IMR-90 (cell line): Measurements from ENCODE around the gene AGPAT3. TPM values are rescaled to one million over a fixed set of nuclear protein-coding genes. Genes with fewer than 3 reads are reported as not detected.

Source experiments
- ATAC-seq: fragments of 200-7000 bp; cut with Tn5 transposase; 2 replicates; pipeline ENCODE4 v1.9.1; 2020; ENCODE audit warnings: low read depth, mild to moderate bottlenecking, moderate library complexity
- BruUV-seq: library from RNA; stranded (reverse); fragments of 400-500 nt; replicated peaks from 2 replicates; lab custom pipeline; 2021; lab: Mats Ljungman, UMichigan
- CTCF ChIA-PET: fragments of 300-600 bp; formaldehyde crosslinking; extraction: SDS; loops from one replicate; lab custom pipeline; 2021; ENCODE audit warnings: antibody characterized with exemption; lab: Yijun Ruan, JAX
- POLR2A ChIA-PET: fragments of 300-600 bp; sonication (Branson Sonifier 250); formaldehyde crosslinking; loops from one replicate; lab custom pipeline; 2022; ENCODE audit warnings: antibody characterized with exemption; ENCODE audit not compliant: unreplicated experiment; lab: Charles Lee
- DNase-seq: peaks from one replicate; pipeline ENCODE4 v3.0.0; 2013
- H2AFZ ChIP-seq: replicated peaks from 2 replicates; pipeline ENCODE3; 2013; ENCODE audit warnings: low read length, mild to moderate bottlenecking; ENCODE audit not compliant: poor library complexity
- H2AK5ac ChIP-seq: 2 replicates; pipeline ENCODE4 v1.6.1; 2013; ENCODE audit warnings: low read depth, low read length, inconsistent platforms
- H2AK9ac ChIP-seq: replicated peaks from 2 replicates; pipeline ENCODE3; 2013; ENCODE audit warnings: mild to moderate bottlenecking, low read depth, low read length, moderate library complexity; ENCODE audit not compliant: poor library complexity
- H2BK120ac ChIP-seq: 2 replicates; pipeline ENCODE4 v1.6.1; 2013; ENCODE audit warnings: low read depth, low read length, inconsistent platforms
- H2BK15ac ChIP-seq: 3 replicates; pipeline ENCODE4 v1.6.1; 2013; ENCODE audit warnings: low read depth, low read length, inconsistent platforms
- H2BK20ac ChIP-seq: 2 replicates; pipeline ENCODE4 v1.6.1; 2013; ENCODE audit warnings: low read depth, mild to moderate bottlenecking, inconsistent platforms, low read length, moderate library complexity
- H2BK5ac ChIP-seq: 2 replicates; pipeline ENCODE4 v1.6.1; 2013; ENCODE audit warnings: mild to moderate bottlenecking, low read depth, low read length, inconsistent platforms; ENCODE audit not compliant: poor library complexity, severe bottlenecking
- H3K14ac ChIP-seq: replicated peaks from 2 replicates; pipeline ENCODE4 v1.6.1; 2013; ENCODE audit warnings: low read depth, low read length, inconsistent platforms
- H3K18ac ChIP-seq: 2 replicates; pipeline ENCODE4 v1.6.1; 2013; ENCODE audit warnings: low read depth, low read length, control low read depth
- H3K23ac ChIP-seq: 2 replicates; pipeline ENCODE4 v1.6.1; 2013; ENCODE audit warnings: low read depth, low read length, inconsistent platforms
- H3K27ac ChIP-seq: 2 replicates; pipeline ENCODE4 v1.5.1; 2013; ENCODE audit warnings: mild to moderate bottlenecking, control low read depth, low read length; ENCODE audit not compliant: insufficient read depth
- H3K27me3 ChIP-seq: 2 replicates; pipeline ENCODE4 v1.6.1; 2013; ENCODE audit warnings: low read length; ENCODE audit not compliant: control insufficient read depth, insufficient read depth
- H3K36me3 ChIP-seq: 2 replicates; pipeline ENCODE4 v1.6.1; 2013; ENCODE audit warnings: low read length, mixed read lengths; ENCODE audit not compliant: control insufficient read depth, insufficient read depth
- H3K4ac ChIP-seq: 2 replicates; pipeline ENCODE4 v1.6.1; 2013; ENCODE audit warnings: low read depth, low read length, inconsistent platforms
- H3K4me1 ChIP-seq: 2 replicates; pipeline ENCODE4 v1.6.1; 2013; ENCODE audit warnings: low read length, mixed read lengths; ENCODE audit not compliant: control insufficient read depth, insufficient read depth
- H3K4me2 ChIP-seq: 2 replicates; pipeline ENCODE4 v1.6.1; 2013; ENCODE audit warnings: low read depth, mild to moderate bottlenecking, control low read depth, low read length, moderate library complexity
- H3K4me3 ChIP-seq: 2 replicates; pipeline ENCODE4 v1.5.1; 2013; ENCODE audit warnings: low read depth, mild to moderate bottlenecking, control low read depth, low read length, moderate library complexity; ENCODE audit not compliant: insufficient read depth
- H3K56ac ChIP-seq: 2 replicates; pipeline ENCODE4 v1.6.1; 2013; ENCODE audit warnings: low read length, inconsistent platforms; ENCODE audit not compliant: insufficient read depth; ENCODE audit errors: extremely low read depth
- H3K79me1 ChIP-seq, 2 experiments: 2 replicates each; pipeline ENCODE4 v1.6.1; 2013; ENCODE audit warnings: low read length in 2 of 2, inconsistent platforms in 1 of 2, low read depth in 1 of 2
- H3K9ac ChIP-seq: 2 replicates; pipeline ENCODE4 v1.6.1; 2013; ENCODE audit warnings: low read depth, low read length, control low read depth
- H3K9me1 ChIP-seq: 2 replicates; pipeline ENCODE4 v1.6.1; 2013; ENCODE audit warnings: low read length, inconsistent platforms; ENCODE audit not compliant: insufficient read depth
- H3K9me3 ChIP-seq: 2 replicates; pipeline ENCODE4 v1.6.1; 2013; ENCODE audit warnings: low read length; ENCODE audit not compliant: control insufficient read depth, insufficient read depth
- H4K20me1 ChIP-seq: 2 replicates; pipeline ENCODE4 v1.6.1; 2013; ENCODE audit warnings: low read length, inconsistent platforms; ENCODE audit not compliant: insufficient read depth
- H4K5ac ChIP-seq: 2 replicates; pipeline ENCODE4 v1.6.1; 2013; ENCODE audit warnings: mild to moderate bottlenecking, low read depth, low read length, control low read depth
- H4K8ac ChIP-seq, 2 experiments: 2 replicates each; pipeline ENCODE4 v1.6.1; 2013; ENCODE audit warnings: low read depth in 2 of 2, low read length in 2 of 2, control low read depth in 1 of 2, inconsistent platforms in 1 of 2
- H4K91ac ChIP-seq: 2 replicates; pipeline ENCODE4 v1.6.1; 2013; ENCODE audit warnings: low read depth, low read length, inconsistent platforms; ENCODE audit not compliant: insufficient read depth
- BHLHE40 ChIP-seq: fragments of 150-350 bp; IDR thresholded peaks from 2 replicates; pipeline ENCODE4 v1.6.1; 2016; ENCODE audit warnings: mild to moderate bottlenecking, low read depth, low read length
- CEBPB ChIP-seq: IDR thresholded peaks from 2 replicates; pipeline ENCODE4 v1.6.1; 2012; ENCODE audit warnings: low read depth, low read length, improper control_type of control experiment
- CHD1 ChIP-seq: IDR thresholded peaks from 2 replicates; pipeline ENCODE4 v1.6.1; 2012; ENCODE audit warnings: low read depth, low read length, improper control_type of control experiment
- CTCF ChIP-seq: conservative IDR thresholded peaks from 2 replicates; pipeline ENCODE4 v1.5.1; 2012; ENCODE audit warnings: mild to moderate bottlenecking, low read depth, low read length, improper control_type of control experiment
- ELK1 ChIP-seq: fragments of 150-350 bp; IDR thresholded peaks from 2 replicates; pipeline ENCODE4 v1.6.1; 2016; ENCODE audit warnings: low read depth, mild to moderate bottlenecking, low read length, moderate library complexity, borderline replicate concordance
- FOS ChIP-seq: fragments of 150-350 bp; IDR thresholded peaks from 2 replicates; pipeline ENCODE4 v1.6.1; 2016; ENCODE audit warnings: low read depth, low read length
- MAFK ChIP-seq: IDR thresholded peaks from 2 replicates; pipeline ENCODE4 v1.6.1; 2012; ENCODE audit warnings: low read depth, low read length, improper control_type of control experiment
- MAZ ChIP-seq: IDR thresholded peaks from 2 replicates; pipeline ENCODE4 v1.6.1; 2012; ENCODE audit warnings: low read depth, mild to moderate bottlenecking, low read length, improper control_type of control experiment, moderate library complexity, borderline replicate concordance
- MXI1 ChIP-seq: IDR thresholded peaks from 2 replicates; pipeline ENCODE4 v1.6.1; 2012; ENCODE audit warnings: low read depth, mild to moderate bottlenecking, low read length, moderate library complexity, borderline replicate concordance
- NFE2L2 ChIP-seq: fragments of 150-350 bp; IDR thresholded peaks from 2 replicates; pipeline ENCODE4 v1.6.1; 2016; ENCODE audit warnings: low read depth, mild to moderate bottlenecking, low read length
- POLR2A ChIP-seq: IDR thresholded peaks from 2 replicates; pipeline ENCODE4 v1.6.1; 2012; ENCODE audit warnings: mild to moderate bottlenecking, low read depth, low read length
- RAD21 ChIP-seq: IDR thresholded peaks from 2 replicates; pipeline ENCODE4 v1.6.1; 2012; ENCODE audit warnings: low read length, improper control_type of control experiment
- RCOR1 ChIP-seq: IDR thresholded peaks from 2 replicates; pipeline ENCODE4 v1.6.1; 2012; ENCODE audit warnings: mild to moderate bottlenecking, low read length, improper control_type of control experiment; ENCODE audit not compliant: insufficient replicate concordance
- RFX5 ChIP-seq: IDR thresholded peaks from 2 replicates; pipeline ENCODE4 v1.8.0; 2012; ENCODE audit warnings: low read depth, mild to moderate bottlenecking, low read length, moderate library complexity
- SMC3 ChIP-seq: fragments of 150-350 bp; IDR thresholded peaks from 2 replicates; pipeline ENCODE4 v1.6.1; 2016; ENCODE audit warnings: low read depth, mild to moderate bottlenecking, antibody characterized with exemption, low read length, moderate library complexity
- WGBS, 2 experiments: methylation state at CpG; one replicate each; pipeline versions ENCODE4 v1.1.5 to v1.1.7; 2013; ENCODE audit warnings: missing lambda C conversion rate in 2 of 2; ENCODE audit not compliant: insufficient read length in 1 of 2; ENCODE audit errors: extremely low coverage in 2 of 2; 5-methylcytosine and 5-hydroxymethylcytosine counted together
- dilution Hi-C: fragments of 300-500 bp; cut with HindIII; formaldehyde crosslinking; loops from one replicate; pipeline ENCODE4 v1.14.3; 2018; ENCODE audit warnings: low sequenced_read_pairs; ENCODE audit not compliant: unreplicated experiment
- in situ Hi-C: fragments of 300-500 bp; cut with MboI; formaldehyde crosslinking; loops from 3 replicates; pipeline ENCODE4 v1.14.3; 2019; ENCODE audit warnings: low sequenced_read_pairs, inconsistent platforms, mixed read lengths
- intact Hi-C: fragments of 100-400 bp; cut with micrococcal nuclease; formaldehyde crosslinking; loops from 2 replicates; pipeline ENCODE4 v1.10.0; 2022
- polyA plus RNA-seq, 3 experiments: library from polyadenylated mRNA; depleted of rRNA; stranded (reverse); fragments of >200 nt; gene quantifications; 2 replicates each; pipeline ENCODE4 v1.2.3, GENCODE V29; 2012; ENCODE audit warnings: low replicate concordance in 1 of 3
- total RNA-seq: library from RNA; depleted of rRNA; stranded (reverse); fragments of >200 nt; gene quantifications from 2 replicates; pipeline ENCODE4 v1.2.3, GENCODE V29; 2012

Gene AGPAT3
- total and polyA plus RNA-seq, 2 of the 4 experiments (the other 2 are of a cell fraction), result 27.1 to 38.7 TPM

DNA sequence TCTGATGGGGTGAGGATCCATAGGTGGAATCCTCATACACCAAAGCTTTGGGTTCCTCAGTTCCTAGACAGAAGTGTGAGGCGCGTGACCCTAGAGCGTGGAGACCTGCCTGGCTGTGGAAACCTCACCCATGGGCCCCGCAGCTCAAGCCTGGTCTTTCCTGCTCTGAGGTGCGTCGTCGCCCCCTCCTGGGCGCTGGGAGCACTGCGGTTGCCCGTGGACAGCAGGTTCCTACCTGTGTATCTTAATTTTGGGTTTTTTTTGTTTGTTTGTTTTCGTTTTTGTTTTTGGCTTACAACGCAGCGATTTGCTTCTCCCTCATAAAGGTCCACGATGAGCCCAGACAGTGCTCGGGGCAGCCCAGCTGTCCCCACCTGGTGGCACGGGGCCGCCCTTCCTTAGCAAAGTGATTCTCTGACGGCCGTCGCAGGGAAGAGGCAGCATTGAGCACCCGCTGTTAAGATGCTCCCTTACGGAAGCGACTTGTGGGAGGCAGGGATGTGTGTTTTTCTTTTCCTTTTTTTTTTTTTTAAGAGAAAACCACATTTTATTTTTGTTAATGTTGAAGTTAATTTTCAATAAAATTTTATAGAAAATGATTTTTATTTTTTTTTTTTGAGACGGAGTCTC, 110.6 kb downstream of the AGPAT3 start (continued):
- TF ChIP-seq RAD21, result peak; percentile 83

DNA sequence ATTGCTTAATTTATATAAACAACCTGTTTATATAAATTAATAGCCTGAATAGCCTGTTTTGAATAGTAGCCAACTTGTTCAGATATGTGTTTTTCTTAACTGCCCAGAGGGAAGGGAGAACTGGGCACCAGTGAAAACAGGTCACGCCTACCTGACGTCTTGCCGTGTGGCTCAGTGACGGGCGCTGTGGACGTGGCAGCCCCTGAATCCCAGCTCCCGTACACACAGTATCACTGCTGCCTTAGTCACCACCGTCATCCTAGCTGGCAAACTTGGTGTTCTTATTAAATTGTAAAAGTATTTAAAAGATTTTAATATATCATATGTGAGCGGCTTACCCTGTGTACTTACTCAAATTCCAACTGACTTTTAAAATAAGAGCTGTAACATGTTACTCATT, 111.6 kb downstream of the AGPAT3 start:
- Histone ChIP-seq H2AK5ac (no peak overlapping the region), H3K4ac (no peak overlapping the region), H3K79me1 (peaks cover 0 to 8% of the 10 kb centered on the region in 2 experiments; a peak in 2 of 4 replicates), H3K18ac (no peak overlapping the region), H3K27ac (no peak overlapping the region), H3K9ac (no peak overlapping the region), H2AK9ac (no peak overlapping the region), H3K9me1 (peaks cover 5% of the 10 kb centered on the region), H3K9me3 (no peaks in the 10 kb centered on the region), H2BK15ac (no peak overlapping the region), H2BK20ac (no peak overlapping the region), H3K4me1 (peaks cover 2% of the 10 kb centered on the region; the same call in 1 of the 2 replicates), H2AFZ (no peak overlapping the region), H2BK120ac (no peak overlapping the region), H4K20me1 (peaks cover 9% of the 10 kb centered on the region), H3K56ac (no peak overlapping the region), H3K4me3 (no peak overlapping the region), H2BK5ac (no peak overlapping the region), H4K91ac (no peak overlapping the region), H3K14ac (no peak overlapping the region), H4K8ac (no peak overlapping the region), H3K36me3 (peaks cover 26% of the 10 kb centered on the region), H3K27me3 (no peaks in the 10 kb centered on the region), H3K23ac (no peak overlapping the region), H4K5ac (no peak overlapping the region), H3K4me2 (no peak overlapping the region)
- no peak for DNase-seq
- intact Hi-C loops, result loop anchor here (1.0 kb wide), 1 partner anchor 166 kb away; no protein-coding TSS in a partner anchor
- WGBS, 2 experiments, result no CpG with 5 or more reads among the region's 9 CpGs
- POLR2A ChIA-PET, result no interaction called here
- CTCF ChIA-PET, result interaction anchor here (1.7 kb wide), 1 partner anchor 166 kb away, joined by 4 read pairs; no protein-coding TSS in a partner anchor
- dilution Hi-C loops, result no loop called here
- in situ Hi-C loops, result no loop called here
- no peak for ATAC-seq
- no TSS peak for BruUV-seq
- no peak for TF ChIP-seq CHD1
- no peak for TF ChIP-seq SMC3
- TF ChIP-seq MXI1, result no peak
- TF ChIP-seq RAD21, result no peak
- TF ChIP-seq ELK1, result no peak
- TF ChIP-seq MAZ, result no peak
- TF ChIP-seq POLR2A, result no peak
- TF ChIP-seq FOS, result no peak
- no peak for TF ChIP-seq RFX5
- TF ChIP-seq NFE2L2, result no peak
- TF ChIP-seq MAFK, result no peak
- TF ChIP-seq RCOR1, result no peak
- TF ChIP-seq CTCF, result no peak
- TF ChIP-seq CEBPB, result no peak
- no peak for TF ChIP-seq BHLHE40
